Activated CD4-positive, CD25-positive, alpha-beta regulatory T cell treated with anti-CD3 and anti-CD28 coated beads, Interleukin-2, amount 50 U/mL, for 24 hours (primary cell): ENCODE results near the gene UBAC2.
"Not testable (repeated sequence)": the region's sequence is repeated elsewhere in the genome, so short reads cannot be mapped to it uniquely, and the experiment has no call there.

ENCODE experiments used
- ATAC-seq, 2 donors: fragments of 150-1000 bp; cut with Tn5 transposase; one replicate each; pipeline ENCODE4 v1.10.0; 2021; ENCODE audit warnings: mild to moderate bottlenecking in 1 of 2, moderate library complexity in 1 of 2

Gene UBAC2

GRCh38 chr13:99215184-99215830, 14.7 kb downstream of the UBAC2 start:
- peak; percentile 51 to 52 for ATAC-seq

- no peak for ATAC-seq
Measured at GRCh38 chr13:99217461-99218110, 16.9 kb downstream of the UBAC2 start.

- no peak for ATAC-seq
Measured at GRCh38 chr13:99218126-99218525, 17.5 kb downstream of the UBAC2 start.

- no peak for ATAC-seq
Measured at GRCh38 chr13:99218545-99218944, 17.9 kb downstream of the UBAC2 start.

- ATAC-seq = peak; percentile 72 to 78
Measured at GRCh38 chr13:99218969-99219368, 18.3 kb downstream of the UBAC2 start.

GRCh38 chr13:99220199-99220935, 19.7 kb downstream of the UBAC2 start:
- peak in 1 of 2 donors; percentile 52 for ATAC-seq

- peak in 1 of 2 donors; percentile 19 for ATAC-seq
Measured at GRCh38 chr13:99221567-99222239, 21.0 kb downstream of the UBAC2 start.

- ATAC-seq = no peak
Measured at GRCh38 chr13:99223587-99223986, 22.9 kb downstream of the UBAC2 start.

- ATAC-seq = no peak
Measured at GRCh38 chr13:99224021-99224420, 23.4 kb downstream of the UBAC2 start.

GRCh38 chr13:99225078-99225477, 24.4 kb downstream of the UBAC2 start:
- ATAC-seq = no peak

GRCh38 chr13:99226513-99226912, 25.9 kb downstream of the UBAC2 start:
- no peak for ATAC-seq

- ATAC-seq = no peak
Measured at GRCh38 chr13:99227331-99227900, 26.8 kb downstream of the UBAC2 start.

GRCh38 chr13:99227909-99228688, 27.4 kb downstream of the UBAC2 start:
- no peak for ATAC-seq

GRCh38 chr13:99228737-99229691, 28.4 kb downstream of the UBAC2 start:
- ATAC-seq = peak; percentile 74 to 82

GRCh38 chr13:99230588-99230987, 29.9 kb downstream of the UBAC2 start:
- ATAC-seq = not testable (repeated sequence)

- no peak for ATAC-seq
Measured at GRCh38 chr13:99230991-99231390, 30.3 kb downstream of the UBAC2 start.

- ATAC-seq = no peak
Measured at GRCh38 chr13:99231721-99232120, 31.1 kb downstream of the UBAC2 start.

GRCh38 chr13:99237981-99238662, 37.5 kb downstream of the UBAC2 start:
- peak; percentile 85 to 86 for ATAC-seq

GRCh38 chr13:99246100-99246499, 45.4 kb downstream of the UBAC2 start:
- ATAC-seq = no peak

- not testable (repeated sequence) for ATAC-seq
Measured at GRCh38 chr13:99249178-99249577, 48.5 kb downstream of the UBAC2 start.
